GM18907 (cell line): ENCODE measurements around the gene MEF2C.
A peak's percentile ranks its signal among the peaks of the same experiment; 100 is the strongest.
"Not testable (repeated sequence)": the region's sequence is repeated elsewhere in the genome, so short reads cannot be mapped to it uniquely, and the experiment has no call there.

Source experiments
- ATAC-seq: cut with Tn5 transposase; IDR thresholded peaks from one replicate; pipeline ENCODE4 v1.9.1; 2021; ENCODE audit warnings: mild to moderate bottlenecking, moderate library complexity; ENCODE audit not compliant: unreplicated experiment

MEF2C gene

DNA sequence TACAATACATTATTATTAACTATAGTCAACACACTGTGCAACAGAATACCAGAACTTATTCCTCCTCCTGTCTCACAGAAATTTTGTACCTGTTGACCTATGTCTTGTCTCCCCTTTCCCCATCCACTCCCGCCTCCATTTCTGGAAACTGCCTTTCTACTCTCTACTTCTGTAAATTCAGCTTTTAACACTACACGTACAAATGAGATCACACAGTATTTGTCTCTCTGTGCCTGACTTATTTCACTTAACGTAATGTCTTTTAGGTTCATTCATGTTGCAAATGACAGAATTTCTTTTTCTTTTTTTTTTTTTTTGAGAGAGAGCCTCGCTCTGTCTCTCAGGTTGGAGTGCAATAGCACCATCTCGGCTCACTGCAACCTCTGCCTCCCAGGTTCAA is 19.5 kb downstream of the MEF2C start:
- ATAC-seq = no peak

DNA sequence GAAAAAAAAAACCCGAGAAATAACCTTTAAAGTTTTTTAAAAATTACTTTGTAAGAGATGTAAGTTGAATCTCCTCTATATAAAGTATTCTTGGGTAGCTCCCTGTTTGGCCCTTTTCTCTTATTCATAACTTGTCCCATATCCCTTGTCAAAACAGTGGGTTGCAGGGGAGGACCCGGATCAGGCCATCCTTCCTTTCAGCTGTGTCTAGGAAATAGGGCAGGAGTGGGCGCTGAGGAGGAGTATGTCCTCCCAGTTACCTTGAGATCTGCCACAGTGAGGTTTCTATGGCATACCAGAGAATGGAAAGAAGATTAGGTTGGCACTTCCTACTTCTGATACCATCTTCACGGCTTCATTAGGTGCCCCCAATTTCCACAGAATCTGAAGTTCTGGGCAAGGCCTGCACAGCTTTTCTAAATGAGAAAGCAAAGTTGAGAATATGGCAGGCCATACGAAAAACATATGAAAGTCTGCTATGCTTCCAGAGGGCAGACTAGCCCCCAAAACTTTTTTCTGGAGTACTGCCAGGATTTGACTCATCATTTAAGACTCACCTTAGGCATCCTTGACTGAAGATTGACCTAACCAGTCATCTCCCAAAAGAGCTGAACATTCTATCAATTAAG is 20.3 kb downstream of the MEF2C start:
- no peak for ATAC-seq

GRCh38 chr5:88861231-88861630 is 21.8 kb downstream of the MEF2C start:
- no peak for ATAC-seq

- no peak for ATAC-seq
Observed at GRCh38 chr5:88860501-88860900, 22.5 kb downstream of the MEF2C start.

DNA sequence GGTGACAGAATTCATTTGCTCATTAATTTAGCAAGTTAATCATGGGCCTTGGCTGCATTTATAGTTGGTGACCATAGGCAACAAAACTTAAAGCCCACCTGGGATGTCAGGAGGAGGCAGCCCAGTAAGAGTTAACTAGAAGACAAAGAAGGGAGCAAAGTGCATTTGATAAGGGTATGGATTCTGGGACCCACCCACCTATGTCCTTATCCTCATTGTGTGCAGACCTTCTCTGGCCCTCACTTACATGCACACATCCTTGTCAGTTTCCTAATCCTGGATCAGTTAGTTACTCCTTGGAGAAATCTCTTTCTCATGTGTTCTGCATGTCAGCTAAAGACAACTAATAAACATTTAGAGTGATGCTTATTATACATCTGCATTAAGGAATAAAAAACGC is 24.6 kb downstream of the MEF2C start:
- no peak for ATAC-seq

- ATAC-seq = not testable (repeated sequence)
Observed at GRCh38 chr5:88856381-88856780, 26.6 kb downstream of the MEF2C start.

DNA sequence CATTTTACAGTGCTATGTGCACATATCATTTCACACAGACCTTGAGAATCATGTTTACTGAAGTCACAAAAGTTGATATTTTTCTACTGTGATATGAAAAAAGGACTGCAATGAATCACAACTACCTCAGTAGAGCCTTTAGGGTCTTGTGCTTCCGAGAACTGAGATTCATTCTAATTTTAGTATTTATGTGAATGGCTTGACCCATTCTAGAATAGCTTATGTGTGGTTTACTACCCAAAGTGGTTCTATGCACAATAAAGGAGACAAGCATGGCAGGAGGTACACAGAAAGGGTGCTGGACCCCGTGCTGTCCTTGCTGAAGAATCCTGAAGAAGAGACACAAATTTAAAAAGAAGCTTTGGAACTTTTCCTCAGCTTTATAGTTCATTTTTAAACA is 28.2 kb downstream of the MEF2C start:
- ATAC-seq = no peak

- no peak for ATAC-seq
Observed at GRCh38 chr5:88847420-88847819, 35.6 kb downstream of the MEF2C start.

- ATAC-seq = no peak
Observed at GRCh38 chr5:88846434-88846833, 36.5 kb downstream of the MEF2C start.

DNA sequence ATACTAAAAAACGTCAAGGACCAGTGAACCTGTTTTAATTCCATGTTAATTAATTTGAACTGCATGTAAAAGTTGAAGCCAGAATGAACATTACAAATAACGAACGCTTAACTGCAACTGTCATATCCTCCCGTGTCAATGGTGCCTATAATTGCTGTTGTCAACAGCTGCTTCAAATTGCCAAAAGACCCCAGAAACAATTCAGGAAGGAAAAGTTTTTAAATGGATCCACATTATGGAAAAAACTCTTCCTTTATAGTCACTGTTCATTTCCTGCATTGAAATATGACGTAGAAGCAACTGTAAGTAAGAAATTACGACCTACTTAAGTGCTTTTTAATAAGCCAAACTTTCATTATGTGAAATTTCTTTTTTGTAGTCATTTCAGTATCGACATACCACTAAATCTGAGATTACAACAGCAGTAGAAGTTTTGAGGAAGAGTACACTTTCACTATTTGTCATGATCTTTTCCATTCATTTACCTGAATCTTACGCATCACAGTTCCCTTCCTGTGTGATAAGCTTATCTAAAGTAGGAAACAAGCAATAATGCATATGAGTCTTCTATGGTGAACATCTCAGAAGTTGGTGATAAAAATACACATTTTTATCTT is 37.8 kb downstream of the MEF2C start:
- peak; percentile 90 for ATAC-seq

GRCh38 chr5:88842784-88843183 is 40.2 kb downstream of the MEF2C start:
- no peak for ATAC-seq

DNA sequence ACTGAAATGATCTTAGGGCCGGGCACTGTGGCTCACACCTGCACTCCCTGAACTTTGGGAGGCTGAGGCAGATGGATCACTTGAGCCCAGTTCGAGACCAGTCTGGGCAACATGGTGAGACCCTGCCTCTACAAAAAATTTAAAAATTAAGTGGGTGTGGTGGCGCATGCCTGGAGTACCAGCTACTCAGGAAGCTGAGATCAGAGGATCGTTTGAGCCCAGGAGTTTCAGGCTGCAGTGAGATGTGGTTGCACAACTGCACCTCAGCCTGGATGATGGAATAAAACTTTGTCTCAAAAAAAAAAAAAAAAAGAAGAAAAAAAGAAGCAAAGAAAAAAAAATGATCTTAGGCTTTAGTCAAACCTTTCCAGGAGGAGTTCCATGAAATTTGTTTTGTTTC is 41.8 kb downstream of the MEF2C start:
- no peak for ATAC-seq

DNA sequence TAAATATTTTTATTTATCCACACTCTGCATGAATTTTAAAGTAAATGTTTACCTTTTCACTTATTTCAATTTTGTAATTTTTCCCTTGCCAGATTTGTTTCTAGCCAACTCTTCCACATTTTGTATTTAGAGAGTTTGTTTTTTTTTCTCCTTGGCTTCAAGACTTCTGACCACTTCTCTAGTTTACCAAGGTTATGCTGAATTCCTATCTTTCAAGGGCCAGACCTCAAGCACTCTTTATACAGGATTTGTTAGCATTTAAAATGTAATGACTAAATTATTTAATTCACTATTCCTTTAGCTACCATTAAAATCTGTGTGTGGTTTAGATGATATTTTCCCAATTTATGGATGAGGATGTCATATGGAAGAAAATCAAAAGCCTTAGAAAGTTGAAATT is 42.5 kb downstream of the MEF2C start:
- no peak for ATAC-seq

DNA sequence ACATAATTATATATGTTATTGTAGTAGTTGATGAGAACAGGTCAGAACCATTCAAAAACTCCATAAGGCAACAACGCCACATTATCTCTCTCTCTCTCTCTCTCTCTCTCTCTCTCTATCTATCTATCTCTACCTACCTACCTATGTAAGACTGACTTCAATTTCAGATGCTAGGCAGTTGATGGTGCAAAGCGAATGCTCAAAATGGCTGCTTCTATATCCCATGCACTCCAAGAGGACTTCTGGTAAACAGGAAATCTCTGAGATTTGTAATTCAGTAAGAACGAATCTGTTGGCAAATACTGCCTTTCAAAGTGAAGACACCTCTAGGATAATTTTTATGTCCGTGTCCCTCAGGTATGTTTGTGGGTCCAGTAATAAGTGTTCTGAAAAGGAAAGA is 43.7 kb downstream of the MEF2C start:
- ATAC-seq = no peak

DNA sequence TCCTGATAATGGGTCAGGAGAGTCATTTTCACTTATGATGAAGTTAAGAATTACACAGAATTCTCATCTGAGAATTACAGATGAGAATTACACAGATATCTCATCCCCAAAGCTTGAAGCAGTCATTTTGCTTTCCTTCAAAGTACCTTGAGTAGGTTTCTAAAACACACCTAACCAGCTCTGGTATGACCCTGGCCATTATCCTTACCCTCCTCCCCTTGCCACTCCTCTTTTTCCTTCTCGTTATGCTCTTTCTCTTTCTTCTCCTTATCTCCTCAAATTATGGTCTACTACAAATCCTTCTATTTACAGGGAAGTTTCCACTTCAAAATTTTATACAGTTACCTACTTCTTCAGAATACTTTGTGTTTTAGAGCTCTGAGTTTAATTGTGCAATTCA is 44.5 kb downstream of the MEF2C start:
- no peak for ATAC-seq

DNA sequence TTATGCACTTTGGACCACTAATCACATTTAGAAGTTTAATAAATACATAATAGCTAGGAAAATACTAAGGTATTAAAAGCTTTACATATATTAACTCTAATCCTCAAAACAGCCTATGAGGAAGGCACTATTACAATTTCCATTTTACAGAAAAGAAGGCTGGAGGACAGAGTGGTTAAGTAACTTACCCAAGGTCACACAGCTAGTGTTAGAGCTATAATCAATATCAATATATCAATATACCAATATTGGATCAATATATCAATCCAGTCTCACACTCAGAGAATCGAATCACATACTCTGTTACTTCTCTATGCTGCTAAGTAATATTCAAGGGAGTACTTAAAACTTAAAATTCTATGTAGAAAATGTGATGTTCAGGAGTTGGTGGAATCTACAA is 45.2 kb downstream of the MEF2C start:
- ATAC-seq = no peak

GRCh38 chr5:88837222-88837621 is 45.8 kb downstream of the MEF2C start:
- ATAC-seq = no peak

DNA sequence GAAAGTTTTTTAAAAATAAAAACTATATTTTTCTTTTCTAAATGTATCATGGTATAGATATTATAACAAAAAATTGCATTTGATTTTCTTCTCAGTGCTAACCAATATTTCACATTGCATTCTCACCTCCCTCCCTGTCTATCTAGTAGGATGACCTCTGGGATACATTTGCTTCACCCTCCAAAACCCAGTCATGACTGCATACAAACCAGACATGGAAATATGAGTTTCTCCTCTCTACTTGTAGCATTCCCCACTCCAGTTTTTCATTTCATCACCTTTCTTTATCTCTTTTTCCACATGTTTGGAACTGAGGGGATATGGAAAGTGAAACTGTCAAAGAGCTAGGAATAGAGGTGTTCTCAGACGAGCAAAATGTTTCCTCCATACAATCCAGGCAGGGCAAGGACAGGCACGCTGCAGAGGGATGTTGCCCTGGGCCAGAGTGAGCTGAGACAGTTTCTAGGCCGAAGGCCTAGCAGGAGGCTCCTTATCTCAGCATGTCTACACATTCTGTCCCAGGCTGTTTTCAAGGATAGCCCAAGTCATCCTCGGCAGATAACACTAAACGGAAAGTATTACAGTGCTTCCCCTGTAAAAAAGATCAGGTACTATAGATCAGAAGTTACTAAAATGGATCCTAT is 46.7 kb downstream of the MEF2C start:
- no peak for ATAC-seq

GRCh38 chr5:88834499-88834898 is 48.5 kb downstream of the MEF2C start:
- no peak for ATAC-seq

GRCh38 chr5:88834131-88834462 is 48.9 kb downstream of the MEF2C start:
- no peak for ATAC-seq

- ATAC-seq = peak; percentile 42
Observed at GRCh38 chr5:88833371-88834130, 49.4 kb downstream of the MEF2C start.

DNA sequence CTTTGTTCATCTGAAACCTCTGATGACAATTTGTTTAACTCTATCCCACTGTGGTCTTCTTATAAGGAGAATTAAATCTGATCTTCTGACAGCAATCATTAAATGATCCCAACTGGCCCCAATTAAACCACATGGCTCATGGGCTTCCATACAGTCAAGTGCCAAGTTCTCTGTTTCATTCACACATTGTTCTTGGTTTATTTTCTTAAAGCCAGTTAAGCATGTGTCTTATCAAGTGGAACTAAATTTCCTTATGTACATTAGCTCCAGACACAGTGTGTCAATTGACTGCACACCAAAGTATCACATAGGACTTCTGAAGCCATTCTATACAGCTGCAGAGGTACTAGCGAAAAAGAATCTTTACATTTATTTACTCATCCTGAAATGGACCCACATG is 51.2 kb downstream of the MEF2C start:
- ATAC-seq = no peak
